CD4-positive, alpha-beta T cell (primary cell): ENCODE measurements around the gene ZSWIM2. TPM values are rescaled to one million over a fixed set of nuclear protein-coding genes. Genes with fewer than 3 reads are reported as not detected.

Source experiments
- ATAC-seq: fragments of 200-7000 bp; cut with Tn5 transposase; one replicate; pipeline ENCODE4 v1.10.0; 2022; ENCODE audit warnings: mild to moderate bottlenecking; ENCODE audit not compliant: poor library complexity
- CTCF ChIA-PET: fragments of 350-600 bp; sonication (Branson Sonifier 250); formaldehyde crosslinking; loops from one replicate; lab custom pipeline; 2021; ENCODE audit warnings: antibody characterized with exemption, inconsistent platforms; lab: Charles Lee
- POLR2A ChIA-PET: fragments of 350-600 bp; sonication (Branson Sonifier 250); formaldehyde crosslinking; loops from one replicate; lab custom pipeline; 2021; ENCODE audit warnings: antibody characterized with exemption, inconsistent platforms; lab: Charles Lee
- DNase-seq, 14 experiments: peaks; one replicate each; pipeline ENCODE4 v3.0.0-alpha.2; 2013 to 2020; ENCODE audit warnings: mixed read lengths in 2 of 14
- H3K27ac ChIP-seq, 2 donors: one replicate each; pipeline versions ENCODE4 v1.5.1 to v1.7.0; 2013; ENCODE audit warnings: low read length in 2 of 2, low read depth in 1 of 2, mild to moderate bottlenecking in 1 of 2
- H3K27me3 ChIP-seq, 2 experiments: 1 replicate in 1 of 2; 2 replicates in 1 of 2; pipeline versions ENCODE4 v1.6.1 to v1.7.0; 2013; ENCODE audit warnings: low read length in 2 of 2, control low read depth in 1 of 2, mild to moderate bottlenecking in 1 of 2, moderate library complexity in 1 of 2; ENCODE audit not compliant: insufficient read depth in 2 of 2, control insufficient read depth in 1 of 2
- H3K36me3 ChIP-seq: one replicate; pipeline ENCODE4 v1.6.1; 2013; ENCODE audit warnings: low read length, control low read depth; ENCODE audit not compliant: insufficient read depth
- H3K4me1 ChIP-seq: one replicate; pipeline ENCODE4 v1.6.1; 2013; ENCODE audit warnings: low read length, control low read depth; ENCODE audit not compliant: insufficient read depth
- H3K4me3 ChIP-seq: one replicate; pipeline ENCODE4 v1.5.1; 2013; ENCODE audit warnings: mild to moderate bottlenecking, low read length, moderate library complexity
- H3K9me3 ChIP-seq, 2 experiments: 1 replicate in 1 of 2; 2 replicates in 1 of 2; pipeline versions ENCODE4 v1.6.1 to v1.7.0; 2013; ENCODE audit warnings: low read length in 2 of 2, mild to moderate bottlenecking in 2 of 2, control low read depth in 1 of 2, moderate library complexity in 1 of 2; ENCODE audit not compliant: control insufficient read depth in 1 of 2, insufficient read depth in 1 of 2
- H3K27ac Mint-ChIP-seq: one replicate; pipeline ENCODE4 v1.8.0; 2020; ENCODE audit warnings: mixed read lengths
- H3K27me3 Mint-ChIP-seq: one replicate; pipeline ENCODE4 v1.8.0; 2021; ENCODE audit warnings: mixed read lengths
- H3K36me3 Mint-ChIP-seq: one replicate; pipeline ENCODE4 v1.8.0; 2021; ENCODE audit warnings: low read depth, mixed read lengths
- H3K4me1 Mint-ChIP-seq: one replicate; pipeline ENCODE4 v1.8.0; 2021; ENCODE audit warnings: low read depth, mixed read lengths
- H3K4me3 Mint-ChIP-seq: one replicate; pipeline ENCODE4 v1.8.0; 2020; ENCODE audit warnings: mild to moderate bottlenecking, mixed read lengths
- H3K9me3 Mint-ChIP-seq: one replicate; pipeline ENCODE4 v1.8.0; 2020; ENCODE audit warnings: mixed read lengths
- CTCF ChIP-seq: fragments of 200-600 bp; IDR thresholded peaks from one replicate; pipeline ENCODE4 v1.8.0; 2022; ENCODE audit warnings: antibody characterized with exemption, mild to moderate bottlenecking
- intact Hi-C, 2 experiments: fragments of 100-400 bp; cut with DNase I in 1 of 2; cut with micrococcal nuclease in 1 of 2; formaldehyde crosslinking; loops; one replicate each; pipeline versions ENCODE4 v1.15.1 to v1.9.0; 2023 to 2025; cut with DNase I, micrococcal nuclease
- total RNA-seq, 174 experiments: library from RNA in 2 of 174; stranded (reverse) in 2 of 174; gene quantifications; one replicate each; pipeline ENCODE4 v1.2.3 and lab custom pipeline; 2021 to 2026

Gene ZSWIM2
- total RNA-seq, 2 experiments from 2014 or later: not detected

- no peak for TF ChIP-seq CTCF
- ChIA-PET POLR2A (no interaction called here), CTCF (no interaction called here)
- Mint-ChIP-seq H3K27ac (no peak overlapping the region), H3K36me3 (no peaks in the 10 kb centered on the region), H3K9me3 (peaks cover 2% of the 10 kb centered on the region), H3K4me3 (no peak overlapping the region), H3K27me3 (no peaks in the 10 kb centered on the region), H3K4me1 (peaks cover 11% of the 10 kb centered on the region)
- no peaks in the 10 kb centered on the region for H3K4me1 ChIP-seq
- no peak overlapping the region for H3K4me3 ChIP-seq
- ATAC-seq: no peak
- no peak for DNase-seq
- intact Hi-C loops: no loop called here
- no peak overlapping the region for H3K27ac ChIP-seq
- H3K36me3 ChIP-seq: no peaks in the 10 kb centered on the region
- H3K27me3 ChIP-seq: no peaks in the 10 kb centered on the region
- peaks cover 0 to 9% of the 10 kb centered on the region in 2 experiments for H3K9me3 ChIP-seq
Measured at GRCh38 chr2:186883666-186884065, 34.7 kb upstream of the ZSWIM2 start.

GRCh38 chr2:186882511-186883071 lies 33.6 kb upstream of the ZSWIM2 start:
- Histone ChIP-seq H3K27me3 (no peaks in the 10 kb centered on the region), H3K27ac (no peak overlapping the region), H3K4me1 (no peaks in the 10 kb centered on the region), H3K36me3 (no peaks in the 10 kb centered on the region), H3K4me3 (no peak overlapping the region), H3K9me3 (peaks cover 0 to 9% of the 10 kb centered on the region in 2 experiments)
- no peak overlapping the region for H3K4me3 Mint-ChIP-seq
- POLR2A ChIA-PET: no interaction called here
- H3K36me3 Mint-ChIP-seq: no peaks in the 10 kb centered on the region
- peaks cover 11% of the 10 kb centered on the region for H3K4me1 Mint-ChIP-seq
- no peak for DNase-seq
- intact Hi-C loops: no loop called here
- no peaks in the 10 kb centered on the region for H3K27me3 Mint-ChIP-seq
- ATAC-seq: no peak
- H3K9me3 Mint-ChIP-seq: peaks cover 3% of the 10 kb centered on the region
- no peak for TF ChIP-seq CTCF
- CTCF ChIA-PET: no interaction called here
- no peak overlapping the region for H3K27ac Mint-ChIP-seq

GRCh38 chr2:186881660-186882059 lies 32.7 kb upstream of the ZSWIM2 start:
- H3K27me3 Mint-ChIP-seq: no peaks in the 10 kb centered on the region
- H3K36me3 Mint-ChIP-seq: no peaks in the 10 kb centered on the region
- Histone ChIP-seq H3K4me3 (no peak overlapping the region), H3K27me3 (no peaks in the 10 kb centered on the region), H3K36me3 (no peaks in the 10 kb centered on the region), H3K27ac (no peak overlapping the region), H3K4me1 (no peaks in the 10 kb centered on the region), H3K9me3 (peaks cover 0 to 9% of the 10 kb centered on the region in 2 experiments)
- POLR2A ChIA-PET: no interaction called here
- H3K27ac Mint-ChIP-seq: no peak overlapping the region
- no peak overlapping the region for H3K4me3 Mint-ChIP-seq
- peaks cover 4% of the 10 kb centered on the region for H3K9me3 Mint-ChIP-seq
- CTCF ChIA-PET: no interaction called here
- peaks cover 11% of the 10 kb centered on the region for H3K4me1 Mint-ChIP-seq
- no peak for TF ChIP-seq CTCF
- ATAC-seq (no peak), DNase-seq (no peak)
- intact Hi-C loops: no loop called here
